Hepatocyte (in vitro differentiated cells): Measurements from ENCODE around the gene GRAMD1A. TPM values are rescaled to one million over a fixed set of nuclear protein-coding genes. Genes with fewer than 3 reads are reported as not detected.
A peak's percentile ranks its signal among the peaks of the same experiment; 100 is the strongest.

Experiments used
- DNase-seq: peaks from one replicate; pipeline ENCODE4 v3.0.0-alpha.2; 2016; ENCODE audit warnings: low spot score
- H2AFZ ChIP-seq: fragments of 200-600 bp; sonication (generic); 2 replicates; pipeline ENCODE4 v1.6.0; 2016; ENCODE audit warnings: antibody characterized with exemption, mild to moderate bottlenecking
- H3K27ac ChIP-seq: fragments of 200-600 bp; sonication (generic); 2 replicates; pipeline ENCODE4 v1.5.1; 2016; ENCODE audit warnings: mild to moderate bottlenecking
- H3K27me3 ChIP-seq: fragments of 200-600 bp; sonication (generic); 2 replicates; pipeline ENCODE4 v1.6.1; 2016
- H3K36me3 ChIP-seq: fragments of 200-600 bp; sonication (generic); replicated peaks from 2 replicates; pipeline ENCODE4 v1.5.1; 2016; ENCODE audit warnings: low read depth; ENCODE audit not compliant: insufficient read depth
- H3K4me1 ChIP-seq: fragments of 200-600 bp; sonication (generic); 2 replicates; pipeline ENCODE4 v1.5.1; 2016; ENCODE audit warnings: mild to moderate bottlenecking, moderate library complexity; ENCODE audit not compliant: insufficient read depth
- H3K4me2 ChIP-seq: fragments of 200-600 bp; sonication (generic); 2 replicates; pipeline ENCODE4 v1.6.0; 2016
- H3K4me3 ChIP-seq: fragments of 200-600 bp; sonication (generic); 2 replicates; pipeline ENCODE4 v1.5.1; 2016; ENCODE audit warnings: mild to moderate bottlenecking
- H3K79me2 ChIP-seq: fragments of 200-600 bp; sonication (generic); 2 replicates; pipeline ENCODE4 v1.6.0; 2017; ENCODE audit warnings: mild to moderate bottlenecking
- H3K9me2 ChIP-seq: fragments of 200-600 bp; sonication (generic); replicated peaks from 2 replicates; pipeline ENCODE4 v1.6.0; 2017; ENCODE audit warnings: mild to moderate bottlenecking; ENCODE audit not compliant: insufficient read depth
- H3K9me3 ChIP-seq: fragments of 200-600 bp; sonication (generic); 2 replicates; pipeline ENCODE4 v1.5.1; 2016; ENCODE audit warnings: low read depth, mild to moderate bottlenecking
- H4K20me1 ChIP-seq: fragments of 200-600 bp; sonication (generic); 2 replicates; pipeline ENCODE4 v1.6.0; 2016; ENCODE audit warnings: mild to moderate bottlenecking; ENCODE audit not compliant: insufficient read depth, poor library complexity, severe bottlenecking
- EZH2 ChIP-seq: fragments of 200-600 bp; sonication (generic); IDR thresholded peaks from 2 replicates; pipeline ENCODE4 v1.6.1; 2016; ENCODE audit warnings: antibody characterized with exemption, mild to moderate bottlenecking, borderline replicate concordance
- EZH2phosphoT487 ChIP-seq: fragments of 200-600 bp; sonication (generic); IDR thresholded peaks from one replicate; pipeline ENCODE4 v1.6.1; 2018; ENCODE audit warnings: antibody characterized with exemption, mild to moderate bottlenecking, low read depth, moderate library complexity; ENCODE audit not compliant: unreplicated experiment, severe bottlenecking
- WGBS: methylation state at CpG from one replicate; pipeline ENCODE4 v1.1.6; 2016; ENCODE audit warnings: low lambda C conversion rate; ENCODE audit errors: missing lambda C conversion rate; 5-methylcytosine and 5-hydroxymethylcytosine counted together
- polyA plus RNA-seq: library from polyadenylated mRNA; unstranded; fragments of >200 nt; fragmentation: Nextera tagmentation; extraction: Ambion mirVana; gene quantifications from 2 replicates; pipeline ENCODE4 v1.2.1, GENCODE V29; 2016
- total RNA-seq: library from RNA; depleted of rRNA; stranded (reverse); fragments of >200 nt; gene quantifications from 2 replicates; pipeline ENCODE4 v1.2.3, GENCODE V29; 2014
- TF ChIP-seq, protein P1 (sequence below): fragments of 200-600 bp; sonication (generic); IDR thresholded peaks from 2 replicates; pipeline ENCODE4 v1.5.1; 2016; ENCODE audit warnings: antibody characterized with exemption, mild to moderate bottlenecking; ENCODE audit not compliant: poor library complexity

Gene GRAMD1A
- total and polyA plus RNA-seq, 2 experiments from 2014 or later, result 34.8 to 92.4 TPM

- TF ChIP-seq, protein P1, sequence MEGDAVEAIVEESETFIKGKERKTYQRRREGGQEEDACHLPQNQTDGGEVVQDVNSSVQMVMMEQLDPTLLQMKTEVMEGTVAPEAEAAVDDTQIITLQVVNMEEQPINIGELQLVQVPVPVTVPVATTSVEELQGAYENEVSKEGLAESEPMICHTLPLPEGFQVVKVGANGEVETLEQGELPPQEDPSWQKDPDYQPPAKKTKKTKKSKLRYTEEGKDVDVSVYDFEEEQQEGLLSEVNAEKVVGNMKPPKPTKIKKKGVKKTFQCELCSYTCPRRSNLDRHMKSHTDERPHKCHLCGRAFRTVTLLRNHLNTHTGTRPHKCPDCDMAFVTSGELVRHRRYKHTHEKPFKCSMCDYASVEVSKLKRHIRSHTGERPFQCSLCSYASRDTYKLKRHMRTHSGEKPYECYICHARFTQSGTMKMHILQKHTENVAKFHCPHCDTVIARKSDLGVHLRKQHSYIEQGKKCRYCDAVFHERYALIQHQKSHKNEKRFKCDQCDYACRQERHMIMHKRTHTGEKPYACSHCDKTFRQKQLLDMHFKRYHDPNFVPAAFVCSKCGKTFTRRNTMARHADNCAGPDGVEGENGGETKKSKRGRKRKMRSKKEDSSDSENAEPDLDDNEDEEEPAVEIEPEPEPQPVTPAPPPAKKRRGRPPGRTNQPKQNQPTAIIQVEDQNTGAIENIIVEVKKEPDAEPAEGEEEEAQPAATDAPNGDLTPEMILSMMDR, result no peak
- TF ChIP-seq EZH2phosphoT487, result no peak
- no peak for TF ChIP-seq EZH2
- no peaks in the 10 kb centered on the region for H3K9me3 ChIP-seq
- no peak overlapping the region for H3K4me2 ChIP-seq
- peaks cover 8% of the 10 kb centered on the region for H3K79me2 ChIP-seq
- H3K36me3 ChIP-seq, result no peaks in the 10 kb centered on the region
- no peak for DNase-seq
- H3K27me3 ChIP-seq, result no peaks in the 10 kb centered on the region
- H3K9me2 ChIP-seq, result no peaks in the 10 kb centered on the region
- H3K4me3 ChIP-seq, result no peak overlapping the region
- H2AFZ ChIP-seq, result no peak overlapping the region
- WGBS, result 92% methylated on average over 9 of the region's 9 CpGs
- peak overlapping the region; percentile 81 for H3K27ac ChIP-seq
- no peaks in the 10 kb centered on the region for H4K20me1 ChIP-seq
- peaks cover 19% of the 10 kb centered on the region for H3K4me1 ChIP-seq
These were observed 5.9 kb upstream of the GRAMD1A start for GRCh38 chr19:34994286-34994642.

- Histone ChIP-seq H3K9me3 (no peaks in the 10 kb centered on the region), H2AFZ (no peak overlapping the region), H3K27me3 (no peaks in the 10 kb centered on the region), H3K9me2 (no peaks in the 10 kb centered on the region), H4K20me1 (no peaks in the 10 kb centered on the region), H3K4me3 (no peak overlapping the region), H3K4me2 (peak overlapping the region; percentile 55), H3K27ac (peak overlapping the region; percentile 81), H3K79me2 (peaks cover 8% of the 10 kb centered on the region), H3K4me1 (peaks cover 19% of the 10 kb centered on the region), H3K36me3 (no peaks in the 10 kb centered on the region)
- DNase-seq, result peak; percentile 72
- TF ChIP-seq EZH2phosphoT487 (no peak), EZH2 (no peak)
- TF ChIP-seq, protein P1, result no peak
- WGBS, result 78% methylated on average over 17 of the region's 17 CpGs
These were observed 5.2 kb upstream of the GRAMD1A start for GRCh38 chr19:34994643-34995541.

DNA sequence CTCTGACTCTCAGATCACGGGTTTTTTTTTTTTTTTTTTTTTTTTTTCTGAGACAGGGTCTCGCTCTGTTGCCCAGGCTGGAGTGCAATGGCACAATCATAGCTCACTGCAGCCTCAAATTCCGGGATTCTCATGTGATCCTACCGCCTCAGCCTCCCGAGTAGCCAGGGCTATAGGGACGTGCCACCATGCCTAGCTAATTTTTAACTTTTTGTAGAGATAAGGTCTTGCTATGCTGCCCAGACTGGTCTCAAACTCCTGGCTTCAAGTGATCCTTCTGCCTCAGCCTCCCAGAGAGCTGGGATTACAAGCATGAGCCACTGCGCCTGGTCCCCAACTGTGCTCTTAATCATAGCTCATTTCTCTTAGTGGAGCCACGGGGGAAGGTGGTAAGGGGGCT, 4.6 kb upstream of the GRAMD1A start:
- no peaks in the 10 kb centered on the region for H3K27me3 ChIP-seq
- TF ChIP-seq EZH2phosphoT487 (no peak), EZH2 (no peak)
- TF ChIP-seq, protein P1, result no peak
- H3K9me3 ChIP-seq, result no peaks in the 10 kb centered on the region
- no peak for DNase-seq
- H3K4me1 ChIP-seq, result peaks cover 19% of the 10 kb centered on the region
- H3K4me2 ChIP-seq, result no peak overlapping the region
- no peaks in the 10 kb centered on the region for H3K9me2 ChIP-seq
- peaks cover 10% of the 10 kb centered on the region for H3K79me2 ChIP-seq
- H3K36me3 ChIP-seq, result no peaks in the 10 kb centered on the region
- H3K4me3 ChIP-seq, result no peak overlapping the region
- H2AFZ ChIP-seq, result no peak overlapping the region
- H3K27ac ChIP-seq, result peak overlapping the region; percentile 81
- WGBS, result 79% methylated on average over 8 of the region's 8 CpGs
- H4K20me1 ChIP-seq, result no peaks in the 10 kb centered on the region
